Lower lobe of right lung (tissue), 2 donors: ENCODE data around the gene TTLL8. TPM values are rescaled to one million over a fixed set of nuclear protein-coding genes. Genes with fewer than 3 reads are reported as not detected.

Experiments
- ATAC-seq, 2 donors: fragments of 200-7000 bp; cut with Tn5 transposase; one replicate each; pipeline ENCODE4 v1.9.1; 2020 to 2022; ENCODE audit warnings: mild to moderate bottlenecking in 2 of 2, moderate library complexity in 2 of 2
- DNase-seq: peaks from one replicate; pipeline ENCODE4 v3.0.0-alpha.2; 2020
- H3K27ac ChIP-seq: fragments of 200-600 bp; one replicate; pipeline ENCODE4 v1.8.0; 2022
- H3K27me3 ChIP-seq: fragments of 200-600 bp; one replicate; pipeline ENCODE4 v1.8.0; 2022; ENCODE audit warnings: low read depth
- H3K36me3 ChIP-seq: fragments of 200-600 bp; one replicate; pipeline ENCODE4 v1.8.0; 2022; ENCODE audit warnings: mild to moderate bottlenecking
- H3K4me1 ChIP-seq: fragments of 200-600 bp; one replicate; pipeline ENCODE4 v1.8.0; 2022
- H3K4me3 ChIP-seq: fragments of 200-600 bp; one replicate; pipeline ENCODE4 v1.8.0; 2022; ENCODE audit warnings: mild to moderate bottlenecking
- H3K9me3 ChIP-seq: fragments of 200-600 bp; one replicate; pipeline ENCODE4 v1.8.0; 2022
- CTCF ChIP-seq: fragments of 200-600 bp; IDR thresholded peaks from one replicate; pipeline ENCODE4 v1.8.0; 2022; ENCODE audit warnings: antibody characterized with exemption, mild to moderate bottlenecking
- intact Hi-C: fragments of 100-400 bp; cut with DNase I; formaldehyde crosslinking; loops from one replicate; pipeline ENCODE4 v1.11.0; 2022
- total RNA-seq: library from RNA; stranded (reverse); fragmentation: NEBNext Ultra II Directional; extraction: Animal tissue kit (Norgen Biotek cat#: 25700); gene quantifications from one replicate; pipeline ENCODE4 v1.2.1, GENCODE V29; 2021
- donor health status: DM: no; HTN: yes; CAD: no; lungs with severe emphysema.

The TTLL8 gene
- total RNA-seq, 1 donor from 2014 or later = not detected

- TF ChIP-seq CTCF = no peak
- intact Hi-C loops = loop anchor here (10.0 kb wide), 1 partner anchor 110 kb away; no protein-coding TSS in a partner anchor
- peaks cover 5% of the 10 kb centered on the region for H3K4me1 ChIP-seq
- DNase-seq (no peak), ATAC-seq (no peak)
- H3K27ac ChIP-seq = no peak overlapping the region
- H3K4me3 ChIP-seq = no peak overlapping the region
- peaks cover 22% of the 10 kb centered on the region for H3K27me3 ChIP-seq
- H3K9me3 ChIP-seq = no peaks in the 10 kb centered on the region
- no peaks in the 10 kb centered on the region for H3K36me3 ChIP-seq
These were observed 23.7 kb downstream of the TTLL8 start for GRCh38 chr22:50034126-50035081.

- H3K27me3 ChIP-seq = peaks cover 22% of the 10 kb centered on the region
- intact Hi-C loops = loop anchor here (10.0 kb wide), 1 partner anchor 108 kb away; no protein-coding TSS in a partner anchor
- no peak for ATAC-seq
These were observed 25.0 kb downstream of the TTLL8 start for GRCh38 chr22:50032941-50033601.

GRCh38 chr22:50032109-50032871 is 25.8 kb downstream of the TTLL8 start:
- H3K9me3 ChIP-seq = no peaks in the 10 kb centered on the region
- DNase-seq (no peak), ATAC-seq (no peak)
- no peaks in the 10 kb centered on the region for H3K36me3 ChIP-seq
- no peak overlapping the region for H3K4me3 ChIP-seq
- intact Hi-C loops = loop anchor here (10.0 kb wide), 1 partner anchor 107 kb away; no protein-coding TSS in a partner anchor
- no peak overlapping the region for H3K27ac ChIP-seq
- H3K4me1 ChIP-seq = peaks cover 5% of the 10 kb centered on the region
- H3K27me3 ChIP-seq = peaks cover 25% of the 10 kb centered on the region
- no peak for TF ChIP-seq CTCF

More at GRCh38 chr22:50032941-50033601, 25.0 kb downstream of the TTLL8 start:
- Histone ChIP-seq H3K27ac (no peak overlapping the region), H3K9me3 (no peaks in the 10 kb centered on the region), H3K4me3 (no peak overlapping the region), H3K36me3 (no peaks in the 10 kb centered on the region), H3K4me1 (peaks cover 5% of the 10 kb centered on the region)
- no peak for TF ChIP-seq CTCF
- DNase-seq = no peak

- DNase-seq = no peak
- Histone ChIP-seq H3K4me3 (no peak overlapping the region), H3K27me3 (peaks cover 25% of the 10 kb centered on the region), H3K4me1 (peaks cover 5% of the 10 kb centered on the region), H3K9me3 (no peaks in the 10 kb centered on the region), H3K36me3 (no peaks in the 10 kb centered on the region), H3K27ac (no peak overlapping the region)
- no peak for ATAC-seq
- TF ChIP-seq CTCF = no peak
- intact Hi-C loops = loop anchor here (10.0 kb wide), 1 partner anchor 107 kb away; no protein-coding TSS in a partner anchor
These were observed 26.7 kb downstream of the TTLL8 start for GRCh38 chr22:50031189-50032091.
